Spleen (tissue), 7 donors: ENCODE results near the gene STAT1.

Source experiments
- CTCF ChIP-seq, 11 experiments: fragments of 200-600 bp in 7 of 11; fragments of 450-650 bp in 4 of 11; sonication (generic) in 4 of 11; IDR thresholded peaks in 8 of 11; conservative IDR thresholded peaks in 3 of 11; 1 replicate in 7 of 11; 2 replicates in 4 of 11; pipeline versions ENCODE4 v1.4.0 to v1.8.0; 2016 to 2021; ENCODE audit warnings: antibody characterized with exemption in 11 of 11, inconsistent platforms in 4 of 11, mild to moderate bottlenecking in 1 of 11
- POLR2A ChIP-seq, 3 donors: fragments of 450-650 bp; IDR thresholded peaks; one replicate each; pipeline ENCODE4 v1.5.1; 2017; ENCODE audit warnings: antibody characterized with exemption in 3 of 3, mild to moderate bottlenecking in 1 of 3
- POLR2AphosphoS5 ChIP-seq, 3 donors: sonication (generic); formaldehyde crosslinking; IDR thresholded peaks; one replicate each; pipeline ENCODE4 v1.5.1; 2017; ENCODE audit warnings: antibody characterized with exemption in 3 of 3
- donor health status: DM: no; HTN: no; CAD: no; lungs with moderate emphysema.
- donor health status: DM: no; HTN: no; CAD: no.
- donor health status: DM: no; HTN: no; CAD: no.

GRCh38 chr2:190972846-190973245 lies 41.1 kb downstream of the STAT1 start:
- TF ChIP-seq CTCF (IDR thresholded peaks at IDR 0.05 in 8 of 11, conservative IDR thresholded peaks at IDR 0.05 in 3 of 11) (no peak), POLR2AphosphoS5 (IDR thresholded peaks at IDR 0.05) (no peak), POLR2A (IDR thresholded peaks at IDR 0.05) (no peak)
